ENCODE data around the gene DSCAML1.
A peak's percentile ranks its signal among the peaks of the same experiment; 100 is the strongest.

DSCAML1 gene

GRCh38 chr11:117796872-117797529 is at the start of gene DSCAML1:
TSS of gene DSCAML1 (minus strand) at chr11:117797216. CDS start at chr11:117797079, 137 bp downstream.
- peak; percentile 26 for DNase-seq (ENCODE audit: low spot score)

- DNase-seq (ENCODE audit: low spot score): peak; percentile 69
These were observed 46.9 kb upstream of the DSCAML1 start for GRCh38 chr11:117843666-117844484.

GRCh38 chr11:117842131-117842941 is 45.3 kb upstream of the DSCAML1 start:
- no peak for DNase-seq (ENCODE audit: low spot score)

GRCh38 chr11:117841551-117842031 is 44.6 kb upstream of the DSCAML1 start:
- DNase-seq (ENCODE audit: low spot score): no peak

- DNase-seq (ENCODE audit: low spot score): no peak
These were observed 44.0 kb upstream of the DSCAML1 start for GRCh38 chr11:117840881-117841550.

GRCh38 chr11:117839936-117840813 is 43.2 kb upstream of the DSCAML1 start:
- DNase-seq (ENCODE audit: low spot score): no peak

- no peak for DNase-seq (ENCODE audit: low spot score)
These were observed 42.4 kb upstream of the DSCAML1 start for GRCh38 chr11:117839380-117839881.

- no peak for DNase-seq (ENCODE audit: low spot score)
These were observed 41.9 kb upstream of the DSCAML1 start for GRCh38 chr11:117838901-117839300.

GRCh38 chr11:117837791-117838190 is 40.8 kb upstream of the DSCAML1 start:
- DNase-seq (ENCODE audit: low spot score): no peak

GRCh38 chr11:117837070-117837776 is 40.2 kb upstream of the DSCAML1 start:
- DNase-seq (ENCODE audit: low spot score): no peak

GRCh38 chr11:117836077-117836960 is 39.3 kb upstream of the DSCAML1 start:
- DNase-seq (ENCODE audit: low spot score): no peak

GRCh38 chr11:117835576-117835975 is 38.6 kb upstream of the DSCAML1 start:
- no peak for DNase-seq (ENCODE audit: low spot score)

- no peak for DNase-seq (ENCODE audit: low spot score)
These were observed 37.9 kb upstream of the DSCAML1 start for GRCh38 chr11:117834838-117835443.

GRCh38 chr11:117834068-117834810 is 37.2 kb upstream of the DSCAML1 start:
- no peak for DNase-seq (ENCODE audit: low spot score)

- DNase-seq (ENCODE audit: low spot score): no peak
These were observed 36.4 kb upstream of the DSCAML1 start for GRCh38 chr11:117833401-117833891.

GRCh38 chr11:117832511-117832910 is 35.5 kb upstream of the DSCAML1 start:
- no peak for DNase-seq (ENCODE audit: low spot score)

GRCh38 chr11:117831661-117832415 is 34.8 kb upstream of the DSCAML1 start:
- no peak for DNase-seq (ENCODE audit: low spot score)
